ENCODE results near the gene SELENOF.

The SELENOF gene

DNA sequence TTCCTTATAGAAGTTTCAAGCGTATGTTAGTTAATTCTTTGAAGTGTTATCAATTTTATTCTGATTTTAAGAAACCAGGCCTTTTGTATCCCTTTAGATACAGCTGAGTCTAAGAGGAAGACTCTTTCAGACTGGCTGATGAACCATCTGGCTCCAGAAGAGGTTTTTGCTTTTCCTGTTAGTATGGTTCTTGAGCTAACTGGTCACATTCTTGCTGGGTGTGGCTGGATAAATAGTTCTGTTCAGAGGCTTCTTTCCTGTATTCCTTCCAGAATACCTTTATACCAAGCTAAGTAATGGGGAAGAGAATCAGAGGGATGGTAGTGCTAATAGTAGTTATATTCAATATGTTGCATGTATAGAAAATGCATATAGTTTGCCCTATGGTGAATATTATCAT, 13.0 kb upstream of the SELENOF start:
- TF ChIP-seq CTCF (IDR thresholded peaks at IDR 0.05; ENCODE audit: control extremely low read depth, extremely low read depth, low read depth, missing control alignments), result no peak
- POLR2A ChIA-PET, result no interaction called here

DNA sequence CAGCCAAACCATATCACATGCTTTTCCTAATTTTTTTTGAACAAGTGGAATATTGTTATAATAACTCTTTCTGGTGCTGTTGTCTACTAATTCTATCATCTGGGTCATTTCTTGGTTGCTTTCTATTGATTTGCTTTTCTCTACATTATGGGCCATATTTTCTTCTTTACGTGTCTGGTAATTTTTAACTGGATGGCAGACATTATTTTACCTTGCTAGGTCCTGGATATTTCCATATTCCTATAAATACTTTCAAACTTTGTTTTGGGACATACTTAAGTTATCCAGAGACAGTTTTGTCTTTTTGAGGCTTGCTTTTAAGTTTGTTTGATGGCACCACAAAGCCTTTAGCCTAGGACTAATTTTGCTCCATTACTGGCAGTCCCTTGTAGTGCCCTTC, 11.8 kb upstream of the SELENOF start:
- no peak for DNase-seq (ENCODE audit: extremely low spot score)
- TF ChIP-seq CTCF (IDR thresholded peaks at IDR 0.05; ENCODE audit: control extremely low read depth, extremely low read depth, low read depth, missing control alignments), result no peak
- POLR2A ChIA-PET, result no interaction called here
- CTCF ChIA-PET, result no interaction called here

More for the DNA sequence above, 13.0 kb upstream of the SELENOF start:
- DNase-seq (ENCODE audit: extremely low spot score), result no peak
- CTCF ChIA-PET, result no interaction called here

DNA sequence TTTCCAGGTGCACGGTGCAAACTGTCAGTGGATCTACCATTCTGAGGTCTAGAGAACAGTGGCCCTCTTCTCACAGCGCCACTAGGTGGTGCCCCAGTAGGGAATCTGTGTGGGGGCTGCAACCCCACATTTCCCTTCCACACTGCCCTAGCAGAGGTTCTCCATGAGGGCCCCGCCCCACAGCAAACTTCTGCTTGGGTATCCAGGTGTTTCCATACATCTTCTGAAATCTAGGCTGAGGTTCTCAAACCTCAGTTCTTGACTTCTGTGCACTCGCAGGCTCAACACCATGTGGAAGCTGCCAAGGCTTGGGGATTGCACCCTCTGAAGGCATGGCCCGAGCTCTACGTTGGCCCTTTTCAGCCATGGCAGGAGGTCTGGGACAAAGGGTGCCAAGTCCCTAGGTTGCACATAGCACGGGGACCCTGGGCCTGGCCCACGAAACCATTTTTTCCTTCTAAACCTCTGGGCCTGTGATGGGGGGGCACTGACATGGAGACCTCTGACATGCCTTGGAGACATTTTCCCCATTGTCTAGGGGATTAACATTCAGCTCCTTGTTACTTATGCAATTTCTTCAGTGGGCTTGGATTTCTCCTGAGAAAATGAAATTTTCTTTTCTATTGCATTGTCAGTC, 10.5 kb upstream of the SELENOF start:
- ChIA-PET POLR2A (no interaction called here), CTCF (no interaction called here)
- TF ChIP-seq CTCF (IDR thresholded peaks at IDR 0.05; ENCODE audit: control extremely low read depth, extremely low read depth, low read depth, missing control alignments), result no peak
- no peak for DNase-seq (ENCODE audit: extremely low spot score)

GRCh38 chr1:86922445-86922844, 8.5 kb upstream of the SELENOF start:
- ChIA-PET POLR2A (no interaction called here), CTCF (interaction anchor here (1.1 kb wide), 1 partner anchor 161 kb away, joined by 3 read pairs; no protein-coding TSS in a partner anchor)
- no peak for DNase-seq (ENCODE audit: extremely low spot score)
- no peak for TF ChIP-seq CTCF (IDR thresholded peaks at IDR 0.05; ENCODE audit: control extremely low read depth, extremely low read depth, low read depth, missing control alignments)

DNA sequence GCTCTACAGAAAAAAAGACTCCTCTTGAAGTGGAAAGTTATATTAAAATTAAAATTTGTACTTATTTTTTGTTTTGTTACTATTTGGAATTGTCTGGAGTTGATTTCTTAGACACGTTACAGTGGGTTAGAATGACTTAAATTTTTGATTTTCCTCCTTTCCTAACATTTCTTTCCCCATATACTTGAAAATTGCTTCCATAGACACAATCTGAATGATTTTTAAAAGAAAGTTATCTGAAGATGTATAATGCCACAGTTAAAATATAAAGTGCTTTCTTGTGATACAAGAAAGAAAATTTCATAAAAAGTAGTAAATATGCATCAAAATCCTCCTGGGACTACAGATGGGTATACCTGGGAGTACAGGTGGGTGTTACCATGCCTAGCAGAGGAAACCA, 2.8 kb upstream of the SELENOF start:
- ChIA-PET CTCF (interaction anchor here (1.0 kb wide), 1 partner anchor 154 kb away, joined by 4 read pairs; no protein-coding TSS in a partner anchor), POLR2A (no interaction called here)
- TF ChIP-seq CTCF (IDR thresholded peaks at IDR 0.05; ENCODE audit: control extremely low read depth, extremely low read depth, low read depth, missing control alignments), result no peak
- DNase-seq (ENCODE audit: extremely low spot score), result no peak

DNA sequence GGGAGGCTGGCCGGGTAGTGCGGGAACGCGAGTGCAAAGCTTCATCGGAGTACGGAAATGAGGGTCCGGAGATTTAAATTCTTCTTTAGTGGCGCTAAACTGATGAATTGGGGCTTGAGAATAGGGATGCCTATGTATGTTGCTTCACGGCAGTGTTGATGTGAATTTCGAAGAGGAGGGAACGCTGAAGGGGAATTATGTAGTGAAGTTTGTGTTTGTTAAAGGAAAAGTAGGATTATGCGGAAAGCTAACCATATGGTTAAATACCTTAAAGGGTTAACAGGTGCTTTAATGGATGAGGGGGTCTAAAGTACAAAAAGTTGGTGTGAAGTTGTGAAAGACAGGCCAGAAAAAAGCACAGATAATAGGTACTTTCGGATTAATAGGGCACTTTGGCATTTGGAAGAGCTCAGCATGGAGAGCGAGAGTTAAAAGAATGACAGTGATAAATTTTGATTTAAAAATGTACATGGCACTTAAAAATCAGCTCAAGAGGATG, 1.9 kb upstream of the SELENOF start:
- CTCF ChIA-PET, result interaction anchor here (1.0 to 3.3 kb wide), 5 partner anchors 18 to 212 kb away, joined by 3 to 25 read pairs (median 8); partner anchors contain the start of gene SH3GLB1
- no peak for TF ChIP-seq CTCF (IDR thresholded peaks at IDR 0.05; ENCODE audit: control extremely low read depth, extremely low read depth, low read depth, missing control alignments)
- POLR2A ChIA-PET, result interaction anchor here (0.5 kb wide), 1 partner anchor 415 kb away, joined by 5 read pairs; no protein-coding TSS in a partner anchor
- DNase-seq (ENCODE audit: extremely low spot score), result no peak
